Upper lobe of left lung (tissue), 4 donors: ENCODE measurements around the gene SCUBE1.

Experiments used
- CTCF ChIP-seq, 6 experiments: fragments of 450-650 bp in 4 of 6; fragments of 200-600 bp in 2 of 6; sonication (generic) in 2 of 6; IDR thresholded peaks; one replicate each; pipeline ENCODE4 v1.5.1; 2016 to 2019; ENCODE audit warnings: antibody characterized with exemption in 6 of 6
- EP300 ChIP-seq, 4 donors: sonication (generic); formaldehyde crosslinking; IDR thresholded peaks; one replicate each; pipeline ENCODE4 v1.5.1; 2017; ENCODE audit warnings: antibody characterized with exemption in 4 of 4, control low read depth in 2 of 4
- POLR2A ChIP-seq, 4 donors: fragments of 450-650 bp; IDR thresholded peaks; one replicate each; pipeline ENCODE4 v1.5.1; 2016 to 2017; ENCODE audit warnings: antibody characterized with exemption in 4 of 4, mild to moderate bottlenecking in 2 of 4
- POLR2AphosphoS5 ChIP-seq, 2 donors: sonication (generic); formaldehyde crosslinking; IDR thresholded peaks; one replicate each; pipeline ENCODE4 v1.5.1; 2017; ENCODE audit warnings: antibody characterized with exemption in 2 of 2

- TF ChIP-seq POLR2AphosphoS5 (IDR thresholded peaks at IDR 0.05), result no peak
- no peak for TF ChIP-seq EP300 (IDR thresholded peaks at IDR 0.05)
- no peak for TF ChIP-seq POLR2A (IDR thresholded peaks at IDR 0.05)
- no peak for TF ChIP-seq CTCF (IDR thresholded peaks at IDR 0.05)
Observed at GRCh38 chr22:43213051-43213450, 130.1 kb downstream of the SCUBE1 start.
